ENCODE results near the gene CBFA2T3.

The CBFA2T3 gene

GRCh38 chr16:88910284-88911135 is 66.5 kb downstream of the CBFA2T3 start:
- Histone ChIP-seq H3K27me3 (ENCODE audit: insufficient read depth, low read length) (no peaks in the 10 kb centered on the region), H3K79me2 (ENCODE audit: control insufficient read depth, insufficient read depth, low read length, unreplicated experiment) (no peaks in the 10 kb centered on the region), H3K27ac (ENCODE audit: low read depth, low read length) (no peak overlapping the region)

DNA sequence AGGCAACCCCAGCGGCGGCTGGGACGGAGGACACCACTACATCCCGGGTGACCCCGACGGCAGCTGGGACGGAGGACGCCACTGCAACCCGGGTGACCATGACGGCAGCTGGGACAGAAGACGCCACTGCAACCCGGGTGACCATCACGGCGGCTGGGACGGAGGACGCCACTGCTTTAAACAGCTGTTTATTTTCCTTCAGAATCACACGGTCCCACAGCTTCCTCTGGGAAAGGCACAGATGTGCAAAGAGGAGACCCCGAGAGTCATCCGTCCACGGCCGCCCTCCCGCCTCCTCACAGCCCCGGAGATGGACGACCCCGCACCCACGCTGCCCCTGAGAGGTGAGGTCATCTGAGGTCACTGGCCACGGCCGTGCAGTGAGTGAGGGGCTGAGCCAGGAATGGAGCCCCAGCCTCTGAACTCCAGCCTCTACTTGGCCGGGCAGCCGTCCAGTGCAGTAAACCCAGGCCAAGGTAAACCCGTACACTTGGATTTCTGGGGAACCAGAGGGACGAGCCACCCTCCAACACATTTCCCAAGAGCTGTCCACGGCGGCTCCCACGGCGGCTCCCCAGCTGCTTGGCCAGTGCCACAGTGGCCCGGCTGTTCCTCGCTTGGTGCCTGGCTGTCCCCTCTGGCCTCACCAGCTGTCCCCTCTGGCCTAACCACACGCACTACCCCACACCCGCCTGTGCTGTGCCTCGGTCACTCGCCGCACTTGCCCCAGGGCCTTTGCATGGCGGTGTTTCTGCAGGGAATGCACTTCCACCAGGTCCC is 67.4 kb downstream of the CBFA2T3 start:
- Histone ChIP-seq H3K4me1 (ENCODE audit: control insufficient read depth, insufficient read depth, low read length, unreplicated experiment) (peaks cover 4% of the 10 kb centered on the region), H3K4me3 (ENCODE audit: low read depth, low read length) (no peak overlapping the region), H2AFZ (ENCODE audit: low read length, unreplicated experiment) (no peak overlapping the region), H3K79me2 (ENCODE audit: control insufficient read depth, insufficient read depth, low read length, unreplicated experiment) (no peaks in the 10 kb centered on the region), H3K27ac (ENCODE audit: low read depth, low read length) (no peak overlapping the region), H3K27me3 (ENCODE audit: insufficient read depth, low read length) (no peaks in the 10 kb centered on the region), H3K36me3 (ENCODE audit: insufficient read depth, low read length) (no peaks in the 10 kb centered on the region)

More at GRCh38 chr16:88910284-88911135, 66.5 kb downstream of the CBFA2T3 start:
- H2AFZ ChIP-seq (ENCODE audit: low read length, unreplicated experiment) = no peak overlapping the region
- H3K4me3 ChIP-seq (ENCODE audit: low read depth, low read length) = no peak overlapping the region
- peaks cover 4% of the 10 kb centered on the region for H3K4me1 ChIP-seq (ENCODE audit: control insufficient read depth, insufficient read depth, low read length, unreplicated experiment)
- no peaks in the 10 kb centered on the region for H3K36me3 ChIP-seq (ENCODE audit: insufficient read depth, low read length)

DNA sequence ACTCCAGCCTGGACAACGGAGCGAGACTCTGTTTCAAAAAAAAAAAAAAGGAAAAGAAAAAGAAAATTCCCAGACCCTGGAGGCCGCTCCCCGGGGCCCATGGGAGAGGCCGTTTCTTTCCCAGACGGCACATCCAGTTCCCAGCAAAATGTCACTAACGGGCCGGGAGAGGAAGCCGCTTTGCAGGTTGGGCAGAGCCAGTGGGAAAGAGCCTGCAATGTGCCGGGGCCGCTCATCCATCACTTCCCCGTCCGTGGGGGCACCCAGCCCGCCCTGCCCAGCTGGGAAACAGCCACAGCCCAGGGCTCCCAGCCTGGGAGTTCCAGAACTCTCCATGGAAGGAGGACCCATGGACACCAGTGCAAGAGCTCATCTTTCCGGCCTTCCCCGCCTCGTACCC is 68.7 kb downstream of the CBFA2T3 start:
- no peaks in the 10 kb centered on the region for H3K36me3 ChIP-seq (ENCODE audit: insufficient read depth, low read length)
- H3K27ac ChIP-seq (ENCODE audit: low read depth, low read length) = no peak overlapping the region
- H3K4me3 ChIP-seq (ENCODE audit: low read depth, low read length) = no peak overlapping the region
- no peak overlapping the region for H2AFZ ChIP-seq (ENCODE audit: low read length, unreplicated experiment)
- H3K27me3 ChIP-seq (ENCODE audit: insufficient read depth, low read length) = no peaks in the 10 kb centered on the region
- no peaks in the 10 kb centered on the region for H3K4me1 ChIP-seq (ENCODE audit: control insufficient read depth, insufficient read depth, low read length, unreplicated experiment)
- no peaks in the 10 kb centered on the region for H3K79me2 ChIP-seq (ENCODE audit: control insufficient read depth, insufficient read depth, low read length, unreplicated experiment)

DNA sequence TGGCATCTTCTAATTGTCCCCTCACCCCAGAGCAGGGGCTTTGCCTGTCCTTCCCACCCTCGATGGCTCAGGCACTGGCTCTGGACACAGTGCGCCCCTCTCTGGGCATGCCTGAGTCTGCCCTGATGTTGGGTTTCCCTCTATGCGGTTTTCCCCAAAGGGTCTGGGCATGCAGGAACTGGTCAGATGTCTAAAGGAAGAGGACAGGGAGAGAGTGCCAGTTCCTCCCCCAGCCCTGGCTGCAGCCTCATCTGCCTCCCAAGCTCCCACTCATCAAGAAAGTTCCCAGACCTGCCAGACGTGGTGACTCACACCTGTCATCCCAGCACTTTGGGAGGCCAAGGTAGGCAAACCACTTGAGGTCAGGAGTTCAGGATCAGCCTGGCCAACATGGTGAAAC is 69.2 kb downstream of the CBFA2T3 start:
- Histone ChIP-seq H3K27ac (ENCODE audit: low read depth, low read length) (no peak overlapping the region), H3K79me2 (ENCODE audit: control insufficient read depth, insufficient read depth, low read length, unreplicated experiment) (no peaks in the 10 kb centered on the region), H3K27me3 (ENCODE audit: insufficient read depth, low read length) (no peaks in the 10 kb centered on the region), H3K4me3 (ENCODE audit: low read depth, low read length) (no peak overlapping the region), H3K36me3 (ENCODE audit: insufficient read depth, low read length) (no peaks in the 10 kb centered on the region), H2AFZ (ENCODE audit: low read length, unreplicated experiment) (no peak overlapping the region), H3K4me1 (ENCODE audit: control insufficient read depth, insufficient read depth, low read length, unreplicated experiment) (no peaks in the 10 kb centered on the region)

- Histone ChIP-seq H3K4me1 (ENCODE audit: control insufficient read depth, insufficient read depth, low read length, unreplicated experiment) (no peaks in the 10 kb centered on the region), H3K27ac (ENCODE audit: low read depth, low read length) (no peak overlapping the region), H3K79me2 (ENCODE audit: control insufficient read depth, insufficient read depth, low read length, unreplicated experiment) (no peaks in the 10 kb centered on the region)
Measured at GRCh38 chr16:88906535-88907105, 70.4 kb downstream of the CBFA2T3 start.

GRCh38 chr16:88906020-88906419 is 71.0 kb downstream of the CBFA2T3 start:
- Histone ChIP-seq H3K27me3 (ENCODE audit: insufficient read depth, low read length) (no peaks in the 10 kb centered on the region), H3K4me3 (ENCODE audit: low read depth, low read length) (no peak overlapping the region), H3K27ac (ENCODE audit: low read depth, low read length) (no peak overlapping the region), H3K4me1 (ENCODE audit: control insufficient read depth, insufficient read depth, low read length, unreplicated experiment) (no peaks in the 10 kb centered on the region), H3K79me2 (ENCODE audit: control insufficient read depth, insufficient read depth, low read length, unreplicated experiment) (no peaks in the 10 kb centered on the region), H2AFZ (ENCODE audit: low read length, unreplicated experiment) (no peak overlapping the region), H3K36me3 (ENCODE audit: insufficient read depth, low read length) (no peaks in the 10 kb centered on the region)

More at GRCh38 chr16:88906535-88907105, 70.4 kb downstream of the CBFA2T3 start:
- Histone ChIP-seq H3K27me3 (ENCODE audit: insufficient read depth, low read length) (no peaks in the 10 kb centered on the region), H2AFZ (ENCODE audit: low read length, unreplicated experiment) (no peak overlapping the region), H3K4me3 (ENCODE audit: low read depth, low read length) (no peak overlapping the region), H3K36me3 (ENCODE audit: insufficient read depth, low read length) (no peaks in the 10 kb centered on the region)

GRCh38 chr16:88905563-88905962 is 71.4 kb downstream of the CBFA2T3 start:
- Histone ChIP-seq H2AFZ (ENCODE audit: low read length, unreplicated experiment) (no peak overlapping the region), H3K27ac (ENCODE audit: low read depth, low read length) (no peak overlapping the region), H3K4me1 (ENCODE audit: control insufficient read depth, insufficient read depth, low read length, unreplicated experiment) (no peaks in the 10 kb centered on the region), H3K27me3 (ENCODE audit: insufficient read depth, low read length) (no peaks in the 10 kb centered on the region), H3K79me2 (ENCODE audit: control insufficient read depth, insufficient read depth, low read length, unreplicated experiment) (no peaks in the 10 kb centered on the region), H3K4me3 (ENCODE audit: low read depth, low read length) (no peak overlapping the region), H3K36me3 (ENCODE audit: insufficient read depth, low read length) (no peaks in the 10 kb centered on the region)

GRCh38 chr16:88904676-88905365 is 72.2 kb downstream of the CBFA2T3 start:
- Histone ChIP-seq H3K4me3 (ENCODE audit: low read depth, low read length) (no peak overlapping the region), H3K36me3 (ENCODE audit: insufficient read depth, low read length) (no peaks in the 10 kb centered on the region), H3K27me3 (ENCODE audit: insufficient read depth, low read length) (no peaks in the 10 kb centered on the region), H3K79me2 (ENCODE audit: control insufficient read depth, insufficient read depth, low read length, unreplicated experiment) (no peaks in the 10 kb centered on the region), H3K4me1 (ENCODE audit: control insufficient read depth, insufficient read depth, low read length, unreplicated experiment) (no peaks in the 10 kb centered on the region), H2AFZ (ENCODE audit: low read length, unreplicated experiment) (no peak overlapping the region), H3K27ac (ENCODE audit: low read depth, low read length) (no peak overlapping the region)

DNA sequence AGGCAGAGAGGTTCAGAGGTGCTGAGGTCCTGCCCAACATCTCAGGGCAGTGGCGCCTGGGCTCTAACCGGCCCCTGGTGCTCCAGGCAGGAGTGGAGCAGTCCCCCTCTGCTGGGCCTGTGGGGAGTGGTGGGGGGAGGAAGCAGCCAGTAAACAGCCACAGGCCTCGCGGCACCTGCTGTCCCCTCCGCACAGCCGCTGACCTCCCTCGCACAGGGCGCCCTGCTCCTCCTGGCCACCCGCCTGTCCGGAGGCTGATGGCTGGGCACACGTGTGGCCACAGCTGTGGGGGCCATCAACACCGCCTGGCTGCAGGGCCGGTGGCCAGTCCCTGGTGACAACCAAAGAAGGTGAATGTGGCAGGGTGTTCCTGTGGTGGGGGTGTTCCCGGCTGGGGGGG is 73.7 kb downstream of the CBFA2T3 start:
- no peaks in the 10 kb centered on the region for H3K79me2 ChIP-seq (ENCODE audit: control insufficient read depth, insufficient read depth, low read length, unreplicated experiment)
- H3K36me3 ChIP-seq (ENCODE audit: insufficient read depth, low read length) = no peaks in the 10 kb centered on the region

GRCh38 chr16:88902744-88903143 is 74.3 kb downstream of the CBFA2T3 start:
- Histone ChIP-seq H3K4me3 (ENCODE audit: low read depth, low read length) (no peak overlapping the region), H3K27ac (ENCODE audit: low read depth, low read length) (no peak overlapping the region), H3K4me1 (ENCODE audit: control insufficient read depth, insufficient read depth, low read length, unreplicated experiment) (no peaks in the 10 kb centered on the region), H3K27me3 (ENCODE audit: insufficient read depth, low read length) (no peaks in the 10 kb centered on the region), H3K36me3 (ENCODE audit: insufficient read depth, low read length) (no peaks in the 10 kb centered on the region), H3K79me2 (ENCODE audit: control insufficient read depth, insufficient read depth, low read length, unreplicated experiment) (no peaks in the 10 kb centered on the region), H2AFZ (ENCODE audit: low read length, unreplicated experiment) (no peak overlapping the region)

More for the DNA sequence above, 73.7 kb downstream of the CBFA2T3 start:
- Histone ChIP-seq H3K4me1 (ENCODE audit: control insufficient read depth, insufficient read depth, low read length, unreplicated experiment) (no peaks in the 10 kb centered on the region), H2AFZ (ENCODE audit: low read length, unreplicated experiment) (no peak overlapping the region), H3K27me3 (ENCODE audit: insufficient read depth, low read length) (no peaks in the 10 kb centered on the region), H3K27ac (ENCODE audit: low read depth, low read length) (no peak overlapping the region), H3K4me3 (ENCODE audit: low read depth, low read length) (no peak overlapping the region)

All from ACC112 (cell line).